SH-SY5Y (cell line): ENCODE measurements around the gene SCML1.

Source experiments
- GATA2 ChIP-seq: IDR thresholded peaks from 2 replicates; pipeline ENCODE4 v1.6.1; 2011; ENCODE audit warnings: mild to moderate bottlenecking, low read depth, low read length
- GATA3 ChIP-seq: IDR thresholded peaks from 2 replicates; pipeline ENCODE4 v1.6.1; 2011; ENCODE audit warnings: low read depth, mild to moderate bottlenecking, low read length, moderate library complexity

GRCh38 chrX:17792826-17793225, 55.5 kb downstream of the SCML1 start:
- TF ChIP-seq GATA2: no peak
- TF ChIP-seq GATA3: no peak
